ENCODE measurements around the gene TAOK3. TPM values are rescaled to one million over a fixed set of nuclear protein-coding genes. Genes with fewer than 3 reads are reported as not detected.

TAOK3 gene
- total RNA-seq, 2 donors from 2014 or later, result 52.3 to 59.6 TPM

GRCh38 chr12:118219772-118220171 lies 152.9 kb downstream of the TAOK3 start:
- TF ChIP-seq CTCF (IDR thresholded peaks at IDR 0.05), result no peak
- no peak overlapping the region for H3K4me3 ChIP-seq
- no peak for ATAC-seq (ENCODE audit: insufficient number of reproducible peaks, low FRiP score, low read depth)
- H3K9me3 ChIP-seq, result no peaks in the 10 kb centered on the region
- no peaks in the 10 kb centered on the region for H3K27me3 ChIP-seq (replicated peaks; ENCODE audit: insufficient read depth)
- no peak for DNase-seq (ENCODE audit: low spot score)
- H3K36me3 ChIP-seq, result no peaks in the 10 kb centered on the region
- no peak overlapping the region for H3K27ac ChIP-seq
- no peaks in the 10 kb centered on the region for H3K4me1 ChIP-seq (ENCODE audit: control insufficient read depth in 1 of 2, low read depth in 2 of 2)

GRCh38 chr12:118219106-118219505 lies 153.6 kb downstream of the TAOK3 start:
- no peaks in the 10 kb centered on the region for H3K4me1 ChIP-seq (ENCODE audit: control insufficient read depth in 1 of 2, low read depth in 2 of 2)
- no peak overlapping the region for H3K27ac ChIP-seq
- no peak for ATAC-seq (ENCODE audit: insufficient number of reproducible peaks, low FRiP score, low read depth)
- H3K9me3 ChIP-seq, result no peaks in the 10 kb centered on the region
- DNase-seq (ENCODE audit: low spot score), result no peak
- no peak overlapping the region for H3K4me3 ChIP-seq
- TF ChIP-seq CTCF (IDR thresholded peaks at IDR 0.05), result no peak
- H3K27me3 ChIP-seq (replicated peaks; ENCODE audit: insufficient read depth), result no peaks in the 10 kb centered on the region
- no peaks in the 10 kb centered on the region for H3K36me3 ChIP-seq

- H3K4me3 ChIP-seq, result no peak overlapping the region
- H3K36me3 ChIP-seq, result no peaks in the 10 kb centered on the region
- H3K9me3 ChIP-seq, result no peaks in the 10 kb centered on the region
- no peak for DNase-seq (ENCODE audit: low spot score)
- ATAC-seq (ENCODE audit: insufficient number of reproducible peaks, low FRiP score, low read depth), result no peak
- H3K27me3 ChIP-seq (replicated peaks; ENCODE audit: insufficient read depth), result no peaks in the 10 kb centered on the region
- no peaks in the 10 kb centered on the region for H3K4me1 ChIP-seq (ENCODE audit: control insufficient read depth in 1 of 2, low read depth in 2 of 2)
- no peak for TF ChIP-seq CTCF (IDR thresholded peaks at IDR 0.05)
- no peak overlapping the region for H3K27ac ChIP-seq
These were observed 159.3 kb downstream of the TAOK3 start for GRCh38 chr12:118213452-118213851.

- no peaks in the 10 kb centered on the region for H3K36me3 ChIP-seq
- DNase-seq (ENCODE audit: low spot score), result no peak
- no peak for ATAC-seq (ENCODE audit: insufficient number of reproducible peaks, low FRiP score, low read depth)
- no peak overlapping the region for H3K27ac ChIP-seq
- H3K4me1 ChIP-seq (ENCODE audit: control insufficient read depth in 1 of 2, low read depth in 2 of 2), result no peaks in the 10 kb centered on the region
- no peak overlapping the region for H3K4me3 ChIP-seq
- H3K9me3 ChIP-seq, result no peaks in the 10 kb centered on the region
- no peak for TF ChIP-seq CTCF (IDR thresholded peaks at IDR 0.05)
- no peaks in the 10 kb centered on the region for H3K27me3 ChIP-seq (replicated peaks; ENCODE audit: insufficient read depth)
These were observed 160.1 kb downstream of the TAOK3 start for GRCh38 chr12:118212606-118213005.

- Histone ChIP-seq H3K4me1 (ENCODE audit: control insufficient read depth in 1 of 2, low read depth in 2 of 2) (no peaks in the 10 kb centered on the region), H3K36me3 (no peaks in the 10 kb centered on the region), H3K27ac (no peak overlapping the region), H3K9me3 (no peaks in the 10 kb centered on the region), H3K27me3 (replicated peaks; ENCODE audit: insufficient read depth) (no peaks in the 10 kb centered on the region), H3K4me3 (no peak overlapping the region)
- no peak for DNase-seq (ENCODE audit: low spot score)
- no peak for TF ChIP-seq CTCF (IDR thresholded peaks at IDR 0.05)
- no peak for ATAC-seq (ENCODE audit: insufficient number of reproducible peaks, low FRiP score, low read depth)
These were observed 166.6 kb downstream of the TAOK3 start for GRCh38 chr12:118206107-118206412.

Data from thoracic aorta (tissue), 2 donors.